Measurements from ENCODE around the gene IGFBP5.
A peak's percentile ranks its signal among the peaks of the same experiment; 100 is the strongest.

IGFBP5 gene

GRCh38 chr2:216663106-216663505 lies 32.2 kb downstream of the IGFBP5 start:
- DNase-seq, result no peak

DNA sequence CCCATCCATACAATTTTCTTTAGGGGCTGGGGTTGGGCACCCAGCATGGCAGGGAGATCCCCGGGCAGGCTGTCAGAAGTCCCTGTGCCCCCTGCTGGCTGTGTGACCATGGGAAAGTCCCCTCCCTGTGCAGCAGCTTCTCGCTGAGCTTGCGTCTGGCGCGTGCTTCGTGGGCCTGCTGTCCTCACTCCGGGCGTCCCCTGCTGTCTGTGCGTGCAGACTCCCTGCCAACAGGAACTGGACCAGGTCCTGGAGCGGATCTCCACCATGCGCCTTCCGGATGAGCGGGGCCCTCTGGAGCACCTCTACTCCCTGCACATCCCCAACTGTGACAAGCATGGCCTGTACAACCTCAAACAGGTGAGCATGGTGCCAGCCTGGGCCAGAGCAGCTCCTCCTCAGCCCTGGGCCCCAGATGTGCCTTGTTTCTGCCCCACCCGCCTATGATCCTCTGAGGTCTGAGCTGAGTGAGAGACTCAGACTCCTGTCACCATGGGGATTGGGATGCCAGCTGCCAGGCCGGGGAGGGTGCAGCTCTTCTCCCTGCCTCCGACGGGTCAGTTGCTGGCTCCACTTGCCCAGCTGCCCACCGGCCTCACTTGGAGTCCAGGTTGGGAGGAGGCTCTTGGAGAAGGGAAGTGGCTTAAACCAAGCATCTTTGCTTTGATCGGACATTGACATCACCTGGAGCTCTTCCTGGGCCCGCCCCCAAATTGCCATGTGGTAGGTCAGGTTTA lies 33.5 kb downstream of the IGFBP5 start:
- DNase-seq, result no peak

DNA sequence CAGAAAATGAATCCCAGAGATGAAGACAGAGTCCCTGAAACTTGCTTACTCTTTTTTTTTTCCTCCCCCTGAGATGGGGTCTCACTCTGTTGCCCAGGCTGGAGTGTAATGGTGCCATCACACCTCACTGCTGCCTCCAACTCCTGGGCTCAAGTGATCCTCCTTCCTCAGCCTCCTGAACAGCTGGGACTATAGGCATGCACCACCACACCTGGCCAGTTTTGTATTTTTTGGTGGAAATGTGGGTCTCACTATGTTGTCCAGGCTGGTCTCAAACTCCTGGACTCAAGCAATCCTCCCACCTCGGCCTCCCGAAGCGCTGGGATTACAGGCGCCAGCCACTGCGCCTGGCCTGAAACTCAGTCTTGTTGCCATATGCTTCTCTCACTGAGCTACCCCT lies 34.3 kb downstream of the IGFBP5 start:
- no peak for DNase-seq

GRCh38 chr2:216660496-216660895 lies 34.9 kb downstream of the IGFBP5 start:
- no peak for DNase-seq

- no peak for DNase-seq
These were observed 36.1 kb downstream of the IGFBP5 start for GRCh38 chr2:216659276-216659675.

GRCh38 chr2:216658757-216659156 lies 36.6 kb downstream of the IGFBP5 start:
- no peak for DNase-seq

DNA sequence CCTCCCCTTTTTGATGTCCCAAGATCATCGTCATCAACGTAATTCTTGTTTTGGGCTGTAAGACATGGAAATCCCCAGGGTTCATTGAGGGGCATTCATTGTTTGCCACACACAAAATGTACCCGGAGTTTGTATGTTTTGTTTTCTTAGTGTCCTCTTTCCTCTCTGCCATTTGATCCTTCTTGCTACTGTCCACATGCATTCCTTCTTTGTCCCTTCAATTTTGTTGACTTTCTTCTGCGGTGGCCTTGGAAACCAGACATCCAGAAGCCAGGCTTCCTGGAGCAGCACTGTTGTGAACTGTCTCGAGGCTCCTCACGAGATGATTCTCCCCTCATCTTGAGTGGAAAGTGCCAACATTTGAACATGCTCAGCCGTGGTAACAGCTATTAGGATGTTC lies 37.4 kb downstream of the IGFBP5 start:
- DNase-seq, result no peak

DNA sequence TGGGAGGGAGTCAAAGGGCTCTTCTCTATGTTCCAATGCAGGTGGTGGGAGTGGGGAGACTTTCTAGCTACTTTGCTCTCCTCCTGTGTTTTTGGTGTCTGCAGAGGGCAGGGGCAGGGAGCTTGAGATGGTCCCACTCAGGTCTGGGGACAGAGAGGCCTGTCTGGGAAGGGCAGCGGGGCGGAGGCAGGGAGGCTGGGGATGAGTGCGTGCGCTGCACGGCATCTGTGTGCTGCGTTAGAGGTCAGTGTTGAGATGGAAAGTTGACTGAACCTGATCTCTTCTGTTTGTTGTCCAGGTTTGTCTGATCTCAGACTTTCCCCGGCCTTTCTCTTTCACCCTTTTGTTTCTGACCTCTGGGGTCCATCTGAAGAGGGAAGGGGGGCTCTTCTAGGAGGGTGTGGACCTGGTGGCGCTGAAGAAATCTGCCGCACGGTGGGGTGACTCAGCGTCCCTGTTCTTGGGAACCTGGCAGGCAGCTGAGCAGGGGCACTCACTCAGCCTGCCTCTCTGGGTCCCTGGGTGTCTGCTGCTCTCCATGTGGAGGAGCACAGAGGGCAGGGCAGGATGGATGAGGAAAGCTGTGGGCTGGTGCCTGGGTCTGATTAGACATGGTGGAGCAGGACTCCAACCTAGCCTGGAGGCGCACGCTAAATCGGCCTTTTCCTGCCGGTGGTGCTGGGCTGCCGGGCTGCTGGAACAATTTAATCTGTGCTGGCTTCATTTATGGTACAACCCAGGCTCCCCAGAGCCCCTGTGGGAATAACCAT lies 38.1 kb downstream of the IGFBP5 start:
- DNase-seq, result no peak

GRCh38 chr2:216654528-216655052 lies 40.8 kb downstream of the IGFBP5 start:
- no peak for DNase-seq

- peak; percentile 51 for DNase-seq
These were observed 41.4 kb downstream of the IGFBP5 start for GRCh38 chr2:216653931-216654365.

GRCh38 chr2:216653093-216653799 lies 42.1 kb downstream of the IGFBP5 start:
- no peak for DNase-seq

DNA sequence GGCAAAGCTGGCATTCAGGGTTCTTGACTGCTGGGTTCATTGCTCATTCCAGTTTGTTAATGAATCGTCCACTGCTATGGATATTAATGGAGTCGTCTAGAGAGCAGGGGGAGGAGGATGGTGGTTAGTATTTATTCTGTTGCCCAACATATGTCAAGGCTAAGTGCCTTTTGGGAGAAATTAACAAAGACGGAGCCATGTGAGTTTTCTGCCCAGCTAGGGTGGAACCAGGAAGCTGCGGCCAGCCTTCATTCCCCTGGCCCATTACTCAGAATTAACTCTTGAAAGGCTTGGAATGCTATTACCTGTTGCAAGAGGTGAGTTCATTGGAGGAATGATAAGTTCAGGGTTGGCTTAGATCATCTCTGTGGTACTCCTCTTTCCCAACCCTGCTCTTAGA lies 42.8 kb downstream of the IGFBP5 start:
- DNase-seq, result peak; percentile 18

GRCh38 chr2:216651351-216651881 lies 43.9 kb downstream of the IGFBP5 start:
- DNase-seq, result peak; percentile 84

GRCh38 chr2:216650626-216651257 lies 44.6 kb downstream of the IGFBP5 start:
- no peak for DNase-seq

DNA sequence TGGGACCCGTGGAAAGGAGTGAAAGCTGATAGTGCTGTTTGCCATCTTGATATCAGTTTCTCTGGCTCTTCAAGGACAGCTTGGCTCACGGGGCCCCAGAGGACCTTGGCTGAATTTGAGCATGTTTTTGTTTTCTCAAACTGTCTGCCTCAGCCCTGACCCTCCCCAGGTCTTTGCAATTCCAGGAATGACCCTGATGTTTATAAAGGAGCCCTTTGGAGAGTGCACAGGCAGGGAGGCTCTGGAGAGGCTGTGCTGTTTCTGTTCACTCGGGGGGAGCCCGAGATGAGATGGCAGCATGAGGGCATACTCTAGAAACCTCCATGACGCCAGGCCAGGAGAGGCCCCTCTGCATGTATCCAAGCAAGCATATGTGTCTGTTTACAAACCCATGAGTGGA lies 45.8 kb downstream of the IGFBP5 start:
- DNase-seq, result no peak

- DNase-seq, result peak; percentile 53
These were observed 47.2 kb downstream of the IGFBP5 start for GRCh38 chr2:216648105-216648504.

DNA sequence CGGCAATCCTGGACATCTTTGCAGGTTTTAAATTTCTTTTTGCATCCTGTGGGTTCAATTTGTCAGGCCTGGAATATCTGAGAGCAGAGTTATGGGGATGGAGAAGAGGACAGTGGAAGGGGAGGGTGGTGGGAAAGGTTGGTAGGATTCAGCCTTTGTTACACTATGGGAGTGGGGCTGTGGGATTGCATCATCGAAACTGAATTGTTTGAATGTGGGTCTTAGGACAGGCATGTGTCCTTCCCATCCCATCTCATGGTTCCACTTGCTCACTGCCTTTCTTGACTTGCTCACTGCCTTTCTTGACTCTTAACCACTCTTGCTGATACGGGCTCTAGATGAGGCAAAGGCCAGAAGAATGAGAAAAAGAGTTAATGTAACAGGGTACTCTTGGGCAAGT lies 49.2 kb downstream of the IGFBP5 start:
- DNase-seq, result no peak

DNA sequence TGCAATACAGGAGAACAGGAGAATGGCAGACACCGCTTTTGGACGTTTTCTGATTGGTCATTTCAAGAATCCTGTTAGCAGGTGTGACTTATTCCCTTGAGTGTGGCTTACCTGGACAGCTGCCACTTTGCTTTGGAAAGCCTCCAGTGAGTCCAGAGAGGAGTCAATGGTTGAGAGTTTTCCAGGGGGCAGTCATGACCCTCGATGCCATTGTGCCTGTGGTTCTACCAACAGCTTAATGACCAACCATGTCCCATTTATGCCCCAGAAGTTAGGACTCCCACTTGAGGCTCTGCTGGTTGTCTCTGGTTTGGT lies 49.8 kb downstream of the IGFBP5 start:
- DNase-seq, result no peak

- no peak for DNase-seq
These were observed 50.3 kb downstream of the IGFBP5 start for GRCh38 chr2:216644842-216645635.

DNA sequence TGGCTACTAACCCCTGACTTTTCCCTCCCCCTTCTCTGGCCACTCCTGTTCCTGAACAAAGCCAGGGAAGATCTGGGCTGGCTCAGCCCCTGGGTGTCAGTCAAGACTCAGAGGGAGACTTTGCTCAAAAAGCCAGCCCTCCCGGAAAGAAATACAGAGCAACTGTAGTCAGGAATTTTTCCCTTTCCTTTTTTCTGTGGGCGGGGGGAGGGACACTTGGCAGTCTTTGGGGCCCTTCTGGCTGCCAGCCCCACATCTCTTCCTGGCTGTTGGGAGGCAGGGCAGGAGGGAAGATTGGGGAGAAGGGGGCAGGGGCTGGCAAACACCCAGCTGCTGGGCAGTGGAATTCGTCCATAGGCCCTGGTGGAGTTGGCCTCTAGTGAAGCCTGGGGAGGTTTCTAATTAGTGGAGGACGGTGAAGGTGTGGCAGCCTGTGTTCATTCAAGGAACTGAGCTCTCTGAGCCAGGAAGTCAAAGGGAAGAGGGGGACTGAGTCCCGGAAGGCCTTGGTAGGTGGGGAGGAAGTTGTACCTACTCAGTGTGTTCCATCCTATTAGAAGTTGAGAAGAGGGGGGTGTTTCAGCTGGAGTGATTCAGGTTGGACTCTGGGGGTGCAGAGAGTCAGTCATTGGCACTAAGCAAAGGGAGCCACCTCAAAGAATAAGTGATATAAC lies 51.2 kb downstream of the IGFBP5 start:
- DNase-seq, result peak; percentile 62

DNA sequence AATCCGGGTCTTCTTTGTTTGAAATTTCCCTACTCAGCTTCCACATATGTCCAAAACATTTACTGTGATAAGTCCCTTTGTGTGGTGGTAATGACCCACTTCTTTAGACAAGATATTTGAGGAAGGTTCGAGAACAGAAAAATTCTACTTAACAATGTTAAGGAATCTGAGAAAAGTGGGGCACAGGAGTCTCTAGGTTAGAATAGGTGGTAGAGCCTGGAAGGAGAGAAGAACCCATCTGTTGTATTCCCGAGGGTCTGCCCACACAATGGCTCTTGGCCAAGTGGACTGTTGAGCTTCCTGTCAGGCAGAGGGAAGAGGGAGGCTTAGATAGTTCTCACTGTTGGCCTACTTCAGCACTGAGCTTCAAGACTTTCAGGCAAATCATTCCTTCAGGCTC lies 57.9 kb downstream of the IGFBP5 start:
- no peak for DNase-seq

All from fibroblast of upper back skin (primary cell).